Measurements from ENCODE around the gene ODR4.

- TF ChIP-seq CTCF (IDR thresholded peaks at IDR 0.05 in 4 of 5, conservative IDR thresholded peaks at IDR 0.05 in 1 of 5): no peak
- TF ChIP-seq POLR2A (IDR thresholded peaks at IDR 0.05): no peak
These were observed 45.8 kb downstream of the ODR4 start for GRCh38 chr1:186421446-186421845.

Measured in gastrocnemius medialis (tissue), 4 donors.